Astrocyte (in vitro differentiated cells and primary cell): Measurements from ENCODE around the gene KCTD18. TPM values are rescaled to one million over a fixed set of nuclear protein-coding genes. Genes with fewer than 3 reads are reported as not detected.

Source experiments
- DNase-seq: peaks from one replicate; pipeline ENCODE4 v3.0.0-alpha.2; 2010; ENCODE audit warnings: low read depth
- FAIRE-seq: peaks from 2 replicates; lab custom pipeline; 2011; peaks lifted over from hg19 to GRCh38; lab: Jason Lieb, UNC
- H2AFZ ChIP-seq: 2 replicates; pipeline ENCODE4 v1.6.0; 2012; ENCODE audit warnings: low read depth, low read length, inconsistent platforms
- H3K27ac ChIP-seq: 2 replicates; pipeline ENCODE4 v1.5.1; 2011; ENCODE audit warnings: low read depth, low read length, inconsistent platforms
- H3K27me3 ChIP-seq: 2 replicates; pipeline ENCODE4 v1.6.0; 2011; ENCODE audit warnings: low read length, inconsistent platforms; ENCODE audit not compliant: insufficient read depth
- H3K36me3 ChIP-seq: 2 replicates; pipeline ENCODE4 v1.5.1; 2011; ENCODE audit warnings: low read length, inconsistent platforms; ENCODE audit not compliant: insufficient read depth
- H3K4me1 ChIP-seq: 2 replicates; pipeline ENCODE4 v1.5.1; 2011; ENCODE audit warnings: low read length, inconsistent platforms; ENCODE audit not compliant: insufficient read depth
- H3K4me2 ChIP-seq: 2 replicates; pipeline ENCODE4 v1.6.0; 2012; ENCODE audit warnings: low read length, inconsistent platforms
- H3K4me3 ChIP-seq: 2 replicates; pipeline ENCODE4 v1.5.1; 2011; ENCODE audit warnings: low read depth, mild to moderate bottlenecking, low read length, inconsistent platforms; ENCODE audit not compliant: insufficient read depth
- H3K79me2 ChIP-seq: 2 replicates; pipeline ENCODE4 v1.6.0; 2012; ENCODE audit warnings: mild to moderate bottlenecking, low read length, inconsistent platforms; ENCODE audit not compliant: insufficient read depth
- H3K9ac ChIP-seq: 2 replicates; pipeline ENCODE4 v1.6.0; 2012; ENCODE audit warnings: mild to moderate bottlenecking, low read length, inconsistent platforms
- H3K9me3 ChIP-seq: 2 replicates; pipeline ENCODE4 v1.5.1; 2012; ENCODE audit warnings: low read depth, mild to moderate bottlenecking, low read length, inconsistent platforms; ENCODE audit not compliant: insufficient read depth
- H4K20me1 ChIP-seq: 2 replicates; pipeline ENCODE4 v1.6.0; 2012; ENCODE audit warnings: low read length, inconsistent platforms; ENCODE audit not compliant: insufficient read depth
- H3K27ac Mint-ChIP-seq: one replicate; pipeline ENCODE4 v1.8.0; 2021; ENCODE audit warnings: mild to moderate bottlenecking, mixed read lengths; ENCODE audit not compliant: unreplicated experiment
- H3K27me3 Mint-ChIP-seq: one replicate; pipeline ENCODE4 v1.8.0; 2021; ENCODE audit warnings: low read depth, mixed read lengths; ENCODE audit not compliant: unreplicated experiment
- H3K36me3 Mint-ChIP-seq: one replicate; pipeline ENCODE4 v1.8.0; 2021; ENCODE audit warnings: low read depth, mixed read lengths; ENCODE audit not compliant: unreplicated experiment
- H3K4me1 Mint-ChIP-seq: one replicate; pipeline ENCODE4 v1.8.0; 2021; ENCODE audit warnings: low read depth, mixed read lengths; ENCODE audit not compliant: unreplicated experiment
- H3K4me3 Mint-ChIP-seq: one replicate; pipeline ENCODE4 v1.8.0; 2021; ENCODE audit warnings: mild to moderate bottlenecking, moderate library complexity, mixed read lengths; ENCODE audit not compliant: unreplicated experiment
- H3K9me3 Mint-ChIP-seq: one replicate; pipeline ENCODE4 v1.8.0; 2021; ENCODE audit warnings: mild to moderate bottlenecking, mixed read lengths; ENCODE audit not compliant: unreplicated experiment
- EZH2 ChIP-seq: IDR thresholded peaks from 2 replicates; pipeline ENCODE4 v1.6.1; 2012; ENCODE audit warnings: mild to moderate bottlenecking, low read length, inconsistent platforms; ENCODE audit not compliant: insufficient read depth
- total RNA-seq: library from RNA; stranded (reverse); gene quantifications from 2 replicates; pipeline ENCODE4 v1.2.1, GENCODE V29; 2021
- TF ChIP-seq, protein P1 (sequence below): IDR thresholded peaks from 2 replicates; pipeline ENCODE4 v1.5.1; 2011; ENCODE audit warnings: low read depth, mild to moderate bottlenecking, inconsistent platforms, low read length, moderate library complexity; ENCODE audit not compliant: insufficient read depth

KCTD18 gene
- total RNA-seq, 1 donor from 2014 or later, result 8.2 TPM

DNA sequence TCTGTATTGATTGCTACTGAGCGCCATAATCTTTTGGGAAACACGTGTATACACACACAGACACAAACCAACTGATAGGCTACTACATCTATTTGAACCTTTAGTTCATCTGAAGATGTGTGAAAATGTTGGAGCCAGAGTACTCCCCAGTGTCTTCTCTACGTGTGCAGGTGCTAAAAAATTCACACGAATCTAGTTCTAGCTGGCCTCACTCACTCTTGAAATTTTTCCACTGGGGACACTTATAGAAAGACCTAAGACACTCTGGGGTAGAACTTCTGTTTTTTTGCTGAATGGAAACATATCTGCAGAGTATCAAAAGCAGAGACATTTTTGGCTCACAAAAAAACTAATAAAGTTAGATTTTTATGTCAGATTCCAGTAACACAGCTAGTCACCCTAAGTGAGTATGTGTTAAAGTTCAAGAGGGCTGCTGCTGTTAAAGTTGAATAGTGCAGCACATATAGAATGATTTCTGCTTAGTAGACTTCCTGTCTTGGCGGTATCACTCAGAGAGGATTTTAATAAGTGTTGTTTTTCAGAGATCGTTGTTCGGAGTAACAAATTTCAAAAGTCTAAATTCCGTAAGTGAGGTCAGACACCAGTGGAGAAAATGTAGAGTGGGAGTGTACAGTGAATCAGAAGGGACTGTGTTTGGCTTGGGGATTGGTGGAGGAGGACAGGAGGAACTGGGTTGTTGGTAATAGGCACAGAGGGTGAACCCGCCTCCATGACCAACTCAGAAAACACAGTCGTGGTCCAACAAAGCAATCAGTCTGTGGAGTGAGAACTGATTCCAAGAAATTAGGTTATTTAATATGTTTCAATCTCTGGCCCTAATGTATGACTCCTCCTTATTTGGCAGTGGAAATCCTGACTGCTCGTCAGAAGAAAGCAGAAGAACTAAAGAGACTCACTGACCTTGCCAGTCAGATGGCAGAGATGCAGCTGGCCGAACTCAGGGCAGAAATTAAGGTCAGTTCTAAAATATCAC, 43.1 kb downstream of the KCTD18 start:
- no peak overlapping the region for H3K4me3 ChIP-seq
- no peak overlapping the region for H2AFZ ChIP-seq
- DNase-seq, result no peak
- peaks cover 17% of the 10 kb centered on the region for H3K4me1 Mint-ChIP-seq
- no peak overlapping the region for H3K9ac ChIP-seq
- no peaks in the 10 kb centered on the region for H3K9me3 Mint-ChIP-seq
- H3K9me3 ChIP-seq, result no peaks in the 10 kb centered on the region
- peaks cover 30% of the 10 kb centered on the region for H3K36me3 ChIP-seq
- no peaks in the 10 kb centered on the region for H4K20me1 ChIP-seq
- no peak for FAIRE-seq
- no peaks in the 10 kb centered on the region for H3K79me2 ChIP-seq
- H3K4me2 ChIP-seq, result no peak overlapping the region
- H3K36me3 Mint-ChIP-seq, result peaks cover 43% of the 10 kb centered on the region
- H3K27me3 ChIP-seq, result no peaks in the 10 kb centered on the region
- peaks cover 7% of the 10 kb centered on the region for H3K4me1 ChIP-seq
- H3K27ac Mint-ChIP-seq, result no peak overlapping the region
- TF ChIP-seq EZH2, result no peak
- TF ChIP-seq, protein P1, sequence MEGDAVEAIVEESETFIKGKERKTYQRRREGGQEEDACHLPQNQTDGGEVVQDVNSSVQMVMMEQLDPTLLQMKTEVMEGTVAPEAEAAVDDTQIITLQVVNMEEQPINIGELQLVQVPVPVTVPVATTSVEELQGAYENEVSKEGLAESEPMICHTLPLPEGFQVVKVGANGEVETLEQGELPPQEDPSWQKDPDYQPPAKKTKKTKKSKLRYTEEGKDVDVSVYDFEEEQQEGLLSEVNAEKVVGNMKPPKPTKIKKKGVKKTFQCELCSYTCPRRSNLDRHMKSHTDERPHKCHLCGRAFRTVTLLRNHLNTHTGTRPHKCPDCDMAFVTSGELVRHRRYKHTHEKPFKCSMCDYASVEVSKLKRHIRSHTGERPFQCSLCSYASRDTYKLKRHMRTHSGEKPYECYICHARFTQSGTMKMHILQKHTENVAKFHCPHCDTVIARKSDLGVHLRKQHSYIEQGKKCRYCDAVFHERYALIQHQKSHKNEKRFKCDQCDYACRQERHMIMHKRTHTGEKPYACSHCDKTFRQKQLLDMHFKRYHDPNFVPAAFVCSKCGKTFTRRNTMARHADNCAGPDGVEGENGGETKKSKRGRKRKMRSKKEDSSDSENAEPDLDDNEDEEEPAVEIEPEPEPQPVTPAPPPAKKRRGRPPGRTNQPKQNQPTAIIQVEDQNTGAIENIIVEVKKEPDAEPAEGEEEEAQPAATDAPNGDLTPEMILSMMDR, result no peak
- no peak overlapping the region for H3K4me3 Mint-ChIP-seq
- no peak overlapping the region for H3K27ac ChIP-seq
- no peaks in the 10 kb centered on the region for H3K27me3 Mint-ChIP-seq

DNA sequence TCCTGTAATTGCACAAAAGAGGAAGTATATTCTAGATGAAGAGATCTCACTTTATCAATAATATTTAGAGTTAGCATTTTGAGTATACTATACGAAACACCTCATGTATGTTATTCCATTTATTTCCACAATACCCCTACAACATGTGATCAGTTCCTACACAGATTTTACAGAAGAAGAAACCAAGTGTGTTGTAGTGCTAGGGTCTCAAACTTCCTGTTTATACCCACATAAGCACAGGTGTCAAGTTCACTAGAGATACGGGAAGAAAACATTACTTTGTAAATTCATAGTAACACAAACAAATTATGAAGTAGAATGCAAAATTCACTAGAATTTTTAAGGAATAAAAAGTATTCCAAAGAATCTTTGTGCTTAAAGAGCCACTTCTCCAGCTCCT, 46.4 kb downstream of the KCTD18 start:
- Histone ChIP-seq H3K36me3 (peaks cover 22% of the 10 kb centered on the region), H3K79me2 (no peaks in the 10 kb centered on the region), H3K9me3 (no peaks in the 10 kb centered on the region), H4K20me1 (no peaks in the 10 kb centered on the region), H2AFZ (no peak overlapping the region), H3K4me1 (no peaks in the 10 kb centered on the region), H3K9ac (no peak overlapping the region), H3K27me3 (no peaks in the 10 kb centered on the region), H3K4me2 (no peak overlapping the region), H3K27ac (no peak overlapping the region), H3K4me3 (no peak overlapping the region)
- H3K4me1 Mint-ChIP-seq, result peaks cover 1% of the 10 kb centered on the region
- no peak for TF ChIP-seq EZH2
- TF ChIP-seq, protein P1, result no peak
- DNase-seq (no peak), FAIRE-seq (no peak)
- peaks cover 28% of the 10 kb centered on the region for H3K36me3 Mint-ChIP-seq
- no peak overlapping the region for H3K27ac Mint-ChIP-seq
- H3K27me3 Mint-ChIP-seq, result no peaks in the 10 kb centered on the region
- H3K9me3 Mint-ChIP-seq, result no peaks in the 10 kb centered on the region
- no peak overlapping the region for H3K4me3 Mint-ChIP-seq
